DND-41 (cell line): ENCODE measurements around the gene AXIN1.

Source experiments
- ATAC-seq: fragments of 200-7000 bp; cut with Tn5 transposase; 3 replicates; pipeline ENCODE4 v1.9.1; 2021; ENCODE audit warnings: low read depth; ENCODE audit not compliant: insufficient read depth
- DNase-seq: peaks from one replicate; pipeline ENCODE4 v3.0.0-alpha.2; 2020
- H2AFZ ChIP-seq: 2 replicates; pipeline ENCODE4 v1.6.0; 2012; ENCODE audit warnings: low read depth, low read length
- H3K27ac ChIP-seq: 2 replicates; pipeline ENCODE4 v1.5.1; 2012; ENCODE audit warnings: low read length, inconsistent platforms
- H3K27me3 ChIP-seq: fragments of 200-600 bp; sonication (generic); 2 replicates; pipeline ENCODE4 v1.6.0; 2012; ENCODE audit warnings: low read length, mild to moderate bottlenecking, inconsistent platforms; ENCODE audit not compliant: insufficient read depth, poor library complexity
- H3K36me3 ChIP-seq: 2 replicates; pipeline ENCODE4 v1.5.1; 2012; ENCODE audit warnings: low read length, inconsistent platforms; ENCODE audit not compliant: insufficient read depth
- H3K4me1 ChIP-seq: 2 replicates; pipeline ENCODE4 v1.5.1; 2012; ENCODE audit warnings: mild to moderate bottlenecking, low read length; ENCODE audit not compliant: insufficient read depth
- H3K4me2 ChIP-seq: 2 replicates; pipeline ENCODE4 v1.6.0; 2012; ENCODE audit warnings: mild to moderate bottlenecking, moderate library complexity, low read length, inconsistent platforms; ENCODE audit not compliant: insufficient read depth
- H3K4me3 ChIP-seq, 2 experiments: fragments of 200-600 bp in 1 of 2; shearing (Covaris generic) in 1 of 2; 2 replicates each; pipeline ENCODE4 v1.5.1; 2012 to 2016; ENCODE audit warnings: inconsistent platforms in 2 of 2, low read length in 2 of 2, mild to moderate bottlenecking in 2 of 2, low read depth in 1 of 2, moderate library complexity in 1 of 2
- H3K79me2 ChIP-seq: 2 replicates; pipeline ENCODE4 v1.6.0; 2012; ENCODE audit warnings: low read length, inconsistent platforms; ENCODE audit not compliant: insufficient read depth
- H3K9ac ChIP-seq: 2 replicates; pipeline ENCODE4 v1.6.0; 2012; ENCODE audit warnings: low read depth, mild to moderate bottlenecking, inconsistent platforms, low read length, moderate library complexity
- H3K9me3 ChIP-seq: 2 replicates; pipeline ENCODE4 v1.5.1; 2012; ENCODE audit warnings: low read length, moderate library complexity, mild to moderate bottlenecking, inconsistent platforms; ENCODE audit not compliant: insufficient read depth, severe bottlenecking
- H4K20me1 ChIP-seq: 2 replicates; pipeline ENCODE4 v1.6.0; 2012; ENCODE audit warnings: low read length; ENCODE audit not compliant: insufficient read depth
- CTCF ChIP-seq: IDR thresholded peaks from 2 replicates; pipeline ENCODE4 v1.5.1; 2012; ENCODE audit warnings: borderline replicate concordance, low read length, moderate library complexity, mild to moderate bottlenecking; ENCODE audit not compliant: poor library complexity, severe bottlenecking; ENCODE audit errors: extremely low read depth
- EZH2 ChIP-seq: IDR thresholded peaks from 3 replicates; pipeline ENCODE4 v1.6.1; 2012; ENCODE audit warnings: borderline replicate concordance, low read depth, mild to moderate bottlenecking, moderate library complexity, low read length, inconsistent platforms; ENCODE audit not compliant: severe bottlenecking

Gene AXIN1

GRCh38 chr16:291539-291938 is 61.0 kb downstream of the AXIN1 start:
- DNase-seq (no peak), ATAC-seq (no peak)
- Histone ChIP-seq H3K4me2 (no peak overlapping the region), H4K20me1 (peaks cover 24% of the 10 kb centered on the region; the same call in 1 of the 2 replicates), H3K27me3 (no peaks in the 10 kb centered on the region), H3K79me2 (no peaks in the 10 kb centered on the region), H3K4me3 (no peak overlapping the region), H3K9me3 (no peaks in the 10 kb centered on the region), H3K27ac (no peak overlapping the region), H2AFZ (no peak overlapping the region), H3K4me1 (no peaks in the 10 kb centered on the region), H3K9ac (no peak overlapping the region), H3K36me3 (peaks cover 79% of the 10 kb centered on the region)
- no peak for TF ChIP-seq EZH2
- no peak for TF ChIP-seq CTCF

DNA sequence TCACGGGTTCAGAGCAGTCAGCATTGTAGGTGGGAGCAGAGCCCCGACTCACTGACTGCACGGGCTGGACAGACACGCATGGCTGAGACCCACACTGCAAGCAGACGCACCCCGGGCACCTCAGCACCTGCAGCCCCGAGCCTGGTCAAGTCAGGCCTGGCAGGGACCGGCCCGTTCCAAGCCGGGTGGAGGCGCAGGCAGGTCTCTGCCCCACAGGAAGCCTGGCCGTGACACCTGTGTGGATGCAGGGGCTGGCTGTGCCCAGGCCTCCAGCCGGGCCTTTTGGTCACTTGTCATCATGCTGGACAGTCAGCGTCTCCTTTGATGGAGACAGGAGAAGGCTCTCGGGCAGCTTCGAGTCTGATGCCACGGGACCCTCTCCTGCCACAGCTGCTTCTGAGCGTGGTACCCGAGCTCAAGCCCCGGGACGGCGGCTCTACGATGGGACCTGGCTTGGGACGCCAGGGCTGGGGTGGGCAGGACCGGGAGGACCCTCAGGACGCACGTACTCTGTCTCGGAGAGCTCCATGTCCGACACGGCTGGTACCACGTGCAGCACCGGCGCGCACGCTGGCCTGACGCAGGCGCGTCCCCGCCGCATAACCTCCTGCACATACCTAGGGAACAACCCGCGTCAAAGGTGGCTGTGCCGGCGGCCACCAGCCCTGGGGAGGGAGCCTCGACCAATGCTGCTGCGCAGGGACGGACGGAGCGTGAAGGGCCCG is 61.7 kb downstream of the AXIN1 start:
- no peak for TF ChIP-seq CTCF
- no peak for TF ChIP-seq EZH2
- Histone ChIP-seq H3K27me3 (no peaks in the 10 kb centered on the region), H4K20me1 (peaks cover 24% of the 10 kb centered on the region; the same call in 1 of the 2 replicates), H2AFZ (no peak overlapping the region), H3K9me3 (no peaks in the 10 kb centered on the region), H3K27ac (no peak overlapping the region), H3K4me1 (no peaks in the 10 kb centered on the region), H3K9ac (no peak overlapping the region), H3K4me3 (no peak overlapping the region), H3K79me2 (no peaks in the 10 kb centered on the region), H3K36me3 (peaks cover 76% of the 10 kb centered on the region), H3K4me2 (no peak overlapping the region)
- ATAC-seq (no peak), DNase-seq (no peak)

DNA sequence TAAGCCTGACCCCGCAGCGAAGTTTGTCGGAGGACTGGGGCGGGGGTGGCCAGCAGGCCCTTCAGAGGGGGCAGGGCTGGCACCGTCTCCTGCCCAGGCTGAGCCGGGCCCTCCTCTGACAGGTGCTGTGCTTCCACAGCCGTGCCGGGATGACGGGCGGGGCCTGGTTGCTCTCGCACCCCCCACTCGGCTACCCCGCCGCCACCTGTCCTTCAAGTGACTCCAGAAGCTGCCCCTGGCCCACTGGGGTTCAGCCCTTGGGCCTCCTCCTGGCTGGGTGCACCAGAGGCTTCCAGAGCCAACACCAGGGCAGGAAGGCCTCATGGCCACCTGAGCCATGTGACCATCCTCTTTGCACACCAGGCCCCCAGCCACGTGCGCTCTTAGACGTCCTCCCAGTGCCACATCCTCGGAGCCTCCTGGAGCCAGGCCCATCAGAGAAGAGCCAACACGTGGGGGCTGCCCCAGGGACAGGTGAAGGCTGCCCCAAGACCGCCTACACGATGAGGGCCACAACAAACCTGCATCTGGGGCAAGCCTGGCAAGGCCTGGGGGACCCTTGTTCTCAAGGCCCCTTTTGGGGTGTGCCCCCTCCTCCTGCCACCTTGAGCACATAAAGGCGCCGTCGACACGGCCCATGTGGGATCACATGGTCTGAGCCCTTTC is 62.4 kb downstream of the AXIN1 start:
- no peak overlapping the region for H3K27ac ChIP-seq
- H3K4me3 ChIP-seq: no peak overlapping the region
- H3K4me1 ChIP-seq: no peaks in the 10 kb centered on the region
- H3K79me2 ChIP-seq: no peaks in the 10 kb centered on the region
- no peak overlapping the region for H2AFZ ChIP-seq
- H3K36me3 ChIP-seq: peaks cover 76% of the 10 kb centered on the region
- H3K27me3 ChIP-seq: no peaks in the 10 kb centered on the region
- no peak for ATAC-seq
- peaks cover 24% of the 10 kb centered on the region; the same call in 1 of the 2 replicates for H4K20me1 ChIP-seq
- TF ChIP-seq EZH2: no peak
- no peak for DNase-seq
- no peaks in the 10 kb centered on the region for H3K9me3 ChIP-seq
- H3K9ac ChIP-seq: no peak overlapping the region
- no peak overlapping the region for H3K4me2 ChIP-seq

- H3K9me3 ChIP-seq: no peaks in the 10 kb centered on the region
- no peaks in the 10 kb centered on the region for H3K79me2 ChIP-seq
- H2AFZ ChIP-seq: no peak overlapping the region
- no peaks in the 10 kb centered on the region for H3K27me3 ChIP-seq
- H4K20me1 ChIP-seq: peaks cover 24% of the 10 kb centered on the region; the same call in 1 of the 2 replicates
- ATAC-seq (no peak), DNase-seq (no peak)
- peaks cover 76% of the 10 kb centered on the region for H3K36me3 ChIP-seq
- no peak overlapping the region for H3K4me2 ChIP-seq
- TF ChIP-seq CTCF: no peak
- no peak for TF ChIP-seq EZH2
- H3K9ac ChIP-seq: no peak overlapping the region
- no peak overlapping the region for H3K4me3 ChIP-seq
- no peaks in the 10 kb centered on the region for H3K4me1 ChIP-seq
- H3K27ac ChIP-seq: no peak overlapping the region
These were observed 63.0 kb downstream of the AXIN1 start for GRCh38 chr16:289395-289997.
